Measurements from ENCODE around the gene KATNAL2.
"Not testable (repeated sequence)": the region's sequence is repeated elsewhere in the genome, so short reads cannot be mapped to it uniquely, and the experiment has no call there.

The KATNAL2 gene

GRCh38 chr18:46939998-46940571 is 22.7 kb downstream of the KATNAL2 start:
- DNase-seq, result no peak

GRCh38 chr18:46942646-46943045 is 25.2 kb downstream of the KATNAL2 start:
- DNase-seq, result no peak

GRCh38 chr18:46946656-46947282 is 29.4 kb downstream of the KATNAL2 start:
- peak; percentile 53 to 71 for DNase-seq

- no peak for DNase-seq
These were observed 32.8 kb downstream of the KATNAL2 start for GRCh38 chr18:46950064-46950656.

GRCh38 chr18:46953195-46953594 is 35.8 kb downstream of the KATNAL2 start:
- DNase-seq, result no peak

GRCh38 chr18:46958209-46958608 is 40.8 kb downstream of the KATNAL2 start:
- DNase-seq, result no peak

- not testable (repeated sequence) for DNase-seq
These were observed 46.5 kb downstream of the KATNAL2 start for GRCh38 chr18:46963656-46964578.

GRCh38 chr18:46964579-46965293 is 47.3 kb downstream of the KATNAL2 start:
- DNase-seq, result not testable (repeated sequence)

- not testable (repeated sequence) for DNase-seq
These were observed 48.9 kb downstream of the KATNAL2 start for GRCh38 chr18:46966266-46966665.

GRCh38 chr18:46969551-46969950 is 52.1 kb downstream of the KATNAL2 start:
- not testable (repeated sequence) for DNase-seq

- not testable (repeated sequence) for DNase-seq
These were observed 102.5 kb downstream of the KATNAL2 start for GRCh38 chr18:47019870-47020269.

GRCh38 chr18:47020757-47021156 is 103.4 kb downstream of the KATNAL2 start:
- DNase-seq, result not testable (repeated sequence)

- not testable (repeated sequence) for DNase-seq
These were observed 105.4 kb downstream of the KATNAL2 start for GRCh38 chr18:47022821-47023220.

- not testable (repeated sequence) for DNase-seq
These were observed 106.5 kb downstream of the KATNAL2 start for GRCh38 chr18:47023769-47024465.

GRCh38 chr18:47025557-47026174 is 108.3 kb downstream of the KATNAL2 start:
- not testable (repeated sequence) for DNase-seq

GRCh38 chr18:47028738-47029137 is 111.3 kb downstream of the KATNAL2 start:
- DNase-seq, result not testable (repeated sequence)

- not testable (repeated sequence) for DNase-seq
These were observed 112.4 kb downstream of the KATNAL2 start for GRCh38 chr18:47029684-47030353.

- DNase-seq, result not testable (repeated sequence)
These were observed 113.5 kb downstream of the KATNAL2 start for GRCh38 chr18:47030887-47031286.

- DNase-seq, result no peak
These were observed 115.5 kb downstream of the KATNAL2 start for GRCh38 chr18:47032945-47033344.

GRCh38 chr18:47034591-47034990 is 117.2 kb downstream of the KATNAL2 start:
- DNase-seq, result not testable (repeated sequence)
